HepG2 (cell line): ENCODE measurements around the gene LCLAT1. TPM values are rescaled to one million over a fixed set of nuclear protein-coding genes. Genes with fewer than 3 reads are reported as not detected.

Source experiments
- BRF2 ChIP-seq: sonication (generic); formaldehyde crosslinking; IDR thresholded peaks from 2 replicates; pipeline ENCODE4 v1.8.1; 2022; ENCODE audit warnings: mild to moderate bottlenecking, missing genetic modification reagents
- NFRKB ChIP-seq: fragments of 450-650 bp; IDR thresholded peaks from 2 replicates; pipeline ENCODE4 v1.6.1; 2017
- NFYC ChIP-seq: IDR thresholded peaks from 2 replicates; pipeline ENCODE4 v1.6.1; 2016; ENCODE audit warnings: missing genetic modification reagents, missing compliant biosample characterization
- PHF5A ChIP-seq: IDR thresholded peaks from one replicate; pipeline ENCODE4 v1.6.1; 2018; ENCODE audit warnings: low read depth, missing genetic modification reagents; ENCODE audit not compliant: unreplicated experiment
- REL ChIP-seq: sonication (generic); formaldehyde crosslinking; conservative IDR thresholded peaks from 2 replicates; pipeline ENCODE4 v1.8.0; 2022; ENCODE audit warnings: mild to moderate bottlenecking, missing genetic modification reagents, moderate library complexity
- TCF7L2 ChIP-seq: IDR thresholded peaks from 2 replicates; pipeline ENCODE4 v1.6.1; 2011; ENCODE audit warnings: mild to moderate bottlenecking, low read depth, low read length, moderate library complexity
- ZBTB26 ChIP-seq: IDR thresholded peaks from 2 replicates; pipeline ENCODE4 v1.6.1; 2016; ENCODE audit warnings: missing compliant biosample characterization, missing genetic modification reagents, borderline replicate concordance
- ZNF101 ChIP-seq: sonication (generic); formaldehyde crosslinking; IDR thresholded peaks from 2 replicates; pipeline ENCODE4 v1.4.0; 2020; ENCODE audit warnings: mild to moderate bottlenecking, low read depth, missing genetic modification reagents, borderline replicate concordance
- ZNF124 ChIP-seq: sonication (generic); formaldehyde crosslinking; IDR thresholded peaks from 2 replicates; pipeline ENCODE4 v1.4.0; 2020; ENCODE audit warnings: missing genetic modification reagents
- ZNF317 ChIP-seq: sonication (generic); formaldehyde crosslinking; IDR thresholded peaks from 2 replicates; pipeline ENCODE4 v1.5.0; 2020; ENCODE audit warnings: mild to moderate bottlenecking, missing genetic modification reagents
- ZNF552 ChIP-seq: sonication (generic); formaldehyde crosslinking; IDR thresholded peaks from 2 replicates; pipeline ENCODE4 v1.9.0; 2022; ENCODE audit warnings: missing genetic modification reagents, mild to moderate bottlenecking, borderline replicate concordance
- ZNF770 ChIP-seq: sonication (generic); formaldehyde crosslinking; IDR thresholded peaks from 2 replicates; pipeline ENCODE4 v1.5.0; 2020; ENCODE audit warnings: mild to moderate bottlenecking, missing genetic modification reagents
- ZNF780A ChIP-seq: sonication (generic); formaldehyde crosslinking; IDR thresholded peaks from 2 replicates; pipeline ENCODE4 v1.8.0; 2022; ENCODE audit warnings: mild to moderate bottlenecking, missing genetic modification reagents, moderate library complexity
- polyA plus RNA-seq, 8 experiments: library from polyadenylated mRNA; depleted of rRNA in 3 of 8; stranded (reverse) in 7 of 8; unstranded in 1 of 8; fragments of >200 nt; fragmentation: Illumina TruSeq in 4 of 8; extraction: Trizol in 4 of 8; gene quantifications; 2 replicates each; pipeline versions ENCODE4 v1.2.1 to v1.2.3, GENCODE V29; 2011 to 2016; ENCODE audit warnings: low read depth in 4 of 8, missing spikeins in 1 of 8, mixed read lengths in 1 of 8; ENCODE audit not compliant: insufficient read depth in 1 of 8
- total RNA-seq, 5 experiments: library from RNA; depleted of rRNA; stranded (reverse); fragments of >200 nt; fragmentation: Illumina TruSeq; extraction: Trizol; gene quantifications; 2 replicates each; pipeline ENCODE4 v1.2.3, GENCODE V29; 2016; ENCODE audit warnings: low read depth in 1 of 5
- TF ChIP-seq, protein P1 (sequence below): sonication (generic); formaldehyde crosslinking; IDR thresholded peaks from 2 replicates; pipeline ENCODE4 v1.9.0; 2021; ENCODE audit warnings: missing genetic modification reagents, borderline replicate concordance
- TF ChIP-seq, protein P2 (sequence below): sonication (generic); formaldehyde crosslinking; IDR thresholded peaks from 2 replicates; pipeline ENCODE4 v1.5.0; 2020; ENCODE audit warnings: missing genetic modification reagents
- TF ChIP-seq, protein P3 (sequence below): sonication (generic); formaldehyde crosslinking; IDR thresholded peaks from 2 replicates; pipeline ENCODE4 v1.5.0; 2020; ENCODE audit warnings: missing genetic modification reagents

Gene LCLAT1
- total and polyA plus RNA-seq, 2 of the 13 experiments (the other 11 are each of a cell fraction or from before 2014, with no cell fraction given) = 18.0 to 28.0 TPM

- TF ChIP-seq ZBTB26 (no peak; the same call in none of the 2 replicates), ZNF101 (CRISPR knock-in tag) (peak; percentile 94), NFYC (CRISPR knock-in tag) (peak; percentile 89), ZNF552 (CRISPR knock-in tag) (peak; percentile 99), TCF7L2 (no peak), ZNF317 (CRISPR knock-in tag) (peak; percentile 92), ZNF770 (CRISPR knock-in tag) (peak; percentile 70; the same call in 1 of the 2 replicates), ZNF124 (CRISPR knock-in tag) (no peak; the same call in 1 of the 2 replicates), PHF5A (CRISPR knock-in tag) (no peak), ZNF780A (CRISPR knock-in tag) (peak; percentile 86), NFRKB (no peak), REL (CRISPR knock-in tag) (0 out of 2 replicates have a peak, but pooled peaks have one; percentile 45), BRF2 (CRISPR knock-in tag) (peak; percentile 97)
- TF ChIP-seq, protein P1, sequence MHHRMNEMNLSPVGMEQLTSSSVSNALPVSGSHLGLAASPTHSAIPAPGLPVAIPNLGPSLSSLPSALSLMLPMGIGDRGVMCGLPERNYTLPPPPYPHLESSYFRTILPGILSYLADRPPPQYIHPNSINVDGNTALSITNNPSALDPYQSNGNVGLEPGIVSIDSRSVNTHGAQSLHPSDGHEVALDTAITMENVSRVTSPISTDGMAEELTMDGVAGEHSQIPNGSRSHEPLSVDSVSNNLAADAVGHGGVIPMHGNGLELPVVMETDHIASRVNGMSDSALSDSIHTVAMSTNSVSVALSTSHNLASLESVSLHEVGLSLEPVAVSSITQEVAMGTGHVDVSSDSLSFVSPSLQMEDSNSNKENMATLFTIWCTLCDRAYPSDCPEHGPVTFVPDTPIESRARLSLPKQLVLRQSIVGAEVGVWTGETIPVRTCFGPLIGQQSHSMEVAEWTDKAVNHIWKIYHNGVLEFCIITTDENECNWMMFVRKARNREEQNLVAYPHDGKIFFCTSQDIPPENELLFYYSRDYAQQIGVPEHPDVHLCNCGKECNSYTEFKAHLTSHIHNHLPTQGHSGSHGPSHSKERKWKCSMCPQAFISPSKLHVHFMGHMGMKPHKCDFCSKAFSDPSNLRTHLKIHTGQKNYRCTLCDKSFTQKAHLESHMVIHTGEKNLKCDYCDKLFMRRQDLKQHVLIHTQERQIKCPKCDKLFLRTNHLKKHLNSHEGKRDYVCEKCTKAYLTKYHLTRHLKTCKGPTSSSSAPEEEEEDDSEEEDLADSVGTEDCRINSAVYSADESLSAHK (CRISPR knock-in tag) = 0 out of 2 replicates have a peak, but pooled peaks have one; percentile 88
- TF ChIP-seq, protein P2, sequence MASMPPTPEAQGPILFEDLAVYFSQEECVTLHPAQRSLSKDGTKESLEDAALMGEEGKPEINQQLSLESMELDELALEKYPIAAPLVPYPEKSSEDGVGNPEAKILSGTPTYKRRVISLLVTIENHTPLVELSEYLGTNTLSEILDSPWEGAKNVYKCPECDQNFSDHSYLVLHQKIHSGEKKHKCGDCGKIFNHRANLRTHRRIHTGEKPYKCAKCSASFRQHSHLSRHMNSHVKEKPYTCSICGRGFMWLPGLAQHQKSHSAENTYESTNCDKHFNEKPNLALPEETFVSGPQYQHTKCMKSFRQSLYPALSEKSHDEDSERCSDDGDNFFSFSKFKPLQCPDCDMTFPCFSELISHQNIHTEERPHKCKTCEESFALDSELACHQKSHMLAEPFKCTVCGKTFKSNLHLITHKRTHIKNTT (CRISPR knock-in tag) = no peak
- TF ChIP-seq, protein P3, sequence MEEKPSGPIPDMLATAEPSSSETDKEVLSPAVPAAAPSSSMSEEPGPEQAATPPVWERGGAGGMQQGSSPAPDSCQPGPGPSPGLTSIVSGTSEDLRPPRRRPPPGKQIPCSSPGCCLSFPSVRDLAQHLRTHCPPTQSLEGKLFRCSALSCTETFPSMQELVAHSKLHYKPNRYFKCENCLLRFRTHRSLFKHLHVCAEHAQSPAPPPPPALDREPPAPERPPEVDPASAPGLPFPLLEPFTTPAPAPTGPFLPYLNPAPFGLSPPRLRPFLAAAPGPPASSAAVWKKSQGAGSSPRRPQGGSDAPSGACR (CRISPR knock-in tag) = peak; percentile 51; the same call in 1 of the 2 replicates
These were observed at the start of gene LCLAT1 (continued) for GRCh38 chr2:30447149-30448045.
